ENCODE data around the gene SREBF1. TPM values are rescaled to one million over a fixed set of nuclear protein-coding genes. Genes with fewer than 3 reads are reported as not detected.

The SREBF1 gene
- total and polyA plus RNA-seq, 2 of the 8 experiments (the other 6 are each of a cell fraction or from before 2014, with no cell fraction given) = 28.6 to 70.8 TPM

- TF ChIP-seq CTCF (IDR thresholded peaks at IDR 0.05; ENCODE audit: control extremely low read depth in 1 of 3, insufficient read depth in 1 of 3, low read depth in 1 of 3, low read length in 3 of 3) = no peak
- no peak for TF ChIP-seq HDAC2 (IDR thresholded peaks at IDR 0.05; ENCODE audit: borderline replicate concordance in 1 of 2, low read depth in 2 of 2, low read length in 2 of 2)
- no peak for TF ChIP-seq SP4 (IDR thresholded peaks at IDR 0.05; ENCODE audit: low read length)
- TF ChIP-seq RNF2 (IDR thresholded peaks at IDR 0.05; ENCODE audit: borderline replicate concordance, low read depth, low read length, missing control alignments, poor library complexity, severe bottlenecking) = no peak
- no peak for TF ChIP-seq CHD2 (IDR thresholded peaks at IDR 0.05; ENCODE audit: low read length)
- TF ChIP-seq MAX (IDR thresholded peaks at IDR 0.05) = no peak
Measured at GRCh38 chr17:17790637-17791464, 45.9 kb downstream of the SREBF1 start (continued).
